Subcutaneous adipose tissue (tissue), 4 donors: ENCODE measurements around the gene SOCS7. TPM values are rescaled to one million over a fixed set of nuclear protein-coding genes. Genes with fewer than 3 reads are reported as not detected.

ENCODE experiments used
- CTCF ChIP-seq: fragments of 450-650 bp; IDR thresholded peaks from one replicate; pipeline ENCODE4 v1.5.1; 2016; ENCODE audit warnings: low read depth, mild to moderate bottlenecking, control low read depth, antibody characterized with exemption, moderate library complexity
- total RNA-seq, 4 donors: library from RNA; depleted of rRNA; stranded (reverse); fragments of >200 nt; gene quantifications; one replicate each; pipeline ENCODE4 v1.1.0, GENCODE V29; 2016

The SOCS7 gene
- total RNA-seq, 4 donors from 2014 or later, result 5.5 to 20.9 (median 8.8) TPM

GRCh38 chr17:38369124-38369886 is 17.7 kb downstream of the SOCS7 start:
- TF ChIP-seq CTCF, result no peak

- TF ChIP-seq CTCF, result no peak
Observed at GRCh38 chr17:38379448-38379847, 27.8 kb downstream of the SOCS7 start.

GRCh38 chr17:38395090-38395489 is 43.4 kb downstream of the SOCS7 start:
- TF ChIP-seq CTCF, result no peak

GRCh38 chr17:38397227-38397626 is 45.6 kb downstream of the SOCS7 start:
- no peak for TF ChIP-seq CTCF

- TF ChIP-seq CTCF, result no peak
Observed at GRCh38 chr17:38400286-38400685, 48.6 kb downstream of the SOCS7 start.

- no peak for TF ChIP-seq CTCF
Observed at GRCh38 chr17:38401459-38401858, 49.8 kb downstream of the SOCS7 start.

- TF ChIP-seq CTCF, result no peak
Observed at GRCh38 chr17:38402897-38403296, 51.3 kb downstream of the SOCS7 start.
